HCT116 (cell line): Measurements from ENCODE around the gene TRAPPC12. TPM values are rescaled to one million over a fixed set of nuclear protein-coding genes. Genes with fewer than 3 reads are reported as not detected.

ENCODE experiments used
- ATAC-seq: fragments of 200-7000 bp; cut with Tn5 transposase; 2 replicates; pipeline ENCODE4 v1.9.1; 2020; ENCODE audit warnings: mild to moderate bottlenecking, moderate library complexity
- BruUV-seq: library from RNA; stranded (reverse); fragments of 400-500 nt; replicated peaks from 2 replicates; lab custom pipeline; 2021; lab: Mats Ljungman, UMichigan
- CTCF ChIA-PET: fragments of 300-600 bp; sonication (Branson Sonifier 250); formaldehyde crosslinking; loops from one replicate; lab custom pipeline; 2021; ENCODE audit warnings: antibody characterized with exemption; lab: Charles Lee
- POLR2A ChIA-PET: fragments of 300-600, 350-600 bp; sonication (Branson Sonifier 250); formaldehyde crosslinking; loops from one replicate; lab custom pipeline; 2021; ENCODE audit warnings: antibody characterized with exemption; lab: Charles Lee
- RAD21 ChIA-PET, 2 experiments: fragments of 300-600 bp; sonication (Branson Sonifier 250); formaldehyde crosslinking; loops; one replicate each; lab custom pipeline; 2023; ENCODE audit warnings: low total read pairs in 2 of 2; ENCODE audit not compliant: uncharacterized antibody in 2 of 2, unreplicated experiment in 2 of 2, low non-redundant PET in 1 of 2; lab: Charles Lee
- DNase-seq: peaks from one replicate; pipeline ENCODE4 v3.0.0-alpha.2; 2010; ENCODE audit warnings: low read depth, low spot score
- H2AFZ ChIP-seq: fragments of 200-600 bp; shearing (Covaris generic), sonication (generic); 2 replicates; pipeline ENCODE4 v1.6.1; 2017; ENCODE audit warnings: low read depth, mixed run types, mixed read lengths, antibody characterized with exemption, low read length; ENCODE audit not compliant: poor library complexity, severe bottlenecking
- H3K27ac ChIP-seq: 2 replicates; pipeline ENCODE4 v1.5.1; 2012; ENCODE audit warnings: low read depth, low read length
- H3K27me3 ChIP-seq: fragments of 200-600 bp; sonication (generic); 2 replicates; pipeline ENCODE4 v1.6.1; 2016; ENCODE audit warnings: mixed run types, low read length, mixed read lengths; ENCODE audit not compliant: insufficient read depth
- H3K36me3 ChIP-seq, 2 experiments: fragments of 200-500 bp in 1 of 2; fragments of 200-600 bp in 1 of 2; sonication (Bioruptor generic) in 1 of 2; sonication (generic) in 1 of 2; 2 replicates each; pipeline versions ENCODE4 v1.5.1 to v1.6.1; 2014 to 2016; ENCODE audit warnings: low read length in 2 of 2, inconsistent platforms in 1 of 2, mixed read lengths in 1 of 2, mixed run types in 1 of 2; ENCODE audit not compliant: insufficient read depth in 2 of 2, control insufficient read depth in 1 of 2
- H3K4me1 ChIP-seq, 2 experiments: fragments of 200-600 bp in 1 of 2; sonication (generic) in 1 of 2; 2 replicates each; pipeline versions ENCODE4 v1.5.1 to v1.6.1; 2012 to 2017; ENCODE audit warnings: low read length in 2 of 2, inconsistent platforms in 1 of 2, mild to moderate bottlenecking in 1 of 2, mixed read lengths in 1 of 2, mixed run types in 1 of 2, moderate library complexity in 1 of 2; ENCODE audit not compliant: insufficient read depth in 2 of 2, control insufficient read depth in 1 of 2
- H3K4me2 ChIP-seq: fragments of 200-600 bp; sonication (generic); 2 replicates; pipeline ENCODE4 v1.6.1; 2017; ENCODE audit warnings: mixed run types, low read length, mixed read lengths
- H3K4me3 ChIP-seq, 2 experiments: fragments of 200-600 bp in 1 of 2; sonication (generic) in 1 of 2; replicated peaks in 1 of 2; 2 replicates each; pipeline ENCODE4 v1.5.1; 2011 to 2016; ENCODE audit warnings: low read length in 2 of 2, control low read depth in 1 of 2, low read depth in 1 of 2, mild to moderate bottlenecking in 1 of 2, mixed read lengths in 1 of 2, mixed run types in 1 of 2
- H3K79me2 ChIP-seq: fragments of 200-600 bp; sonication (generic); 2 replicates; pipeline ENCODE4 v1.6.1; 2017; ENCODE audit warnings: mild to moderate bottlenecking, mixed run types, low read length, moderate library complexity, mixed read lengths; ENCODE audit not compliant: insufficient read depth
- H3K9ac ChIP-seq: fragments of 200-600 bp; sonication (generic); 2 replicates; pipeline ENCODE4 v1.6.1; 2016; ENCODE audit warnings: low read length, mixed read lengths
- H3K9me2 ChIP-seq: fragments of 200-600 bp; sonication (generic), shearing (Covaris generic); 2 replicates; pipeline ENCODE4 v1.6.1; 2017; ENCODE audit warnings: mixed run types, mild to moderate bottlenecking, moderate library complexity; ENCODE audit not compliant: insufficient read depth
- H3K9me3 ChIP-seq, 2 experiments: fragments of 200-500 bp in 1 of 2; fragments of 200-600 bp in 1 of 2; sonication (Bioruptor generic) in 1 of 2; sonication (generic) in 1 of 2; 2 replicates each; pipeline ENCODE4 v1.6.1; 2014 to 2017; ENCODE audit warnings: low read length in 2 of 2, mixed read lengths in 2 of 2, inconsistent platforms in 1 of 2, low read depth in 1 of 2, mild to moderate bottlenecking in 1 of 2, mixed run types in 1 of 2, moderate library complexity in 1 of 2; ENCODE audit not compliant: control insufficient read depth in 1 of 2, insufficient read depth in 1 of 2
- H4K20me1 ChIP-seq: fragments of 200-600 bp; sonication (generic), shearing (Covaris generic); 2 replicates; pipeline ENCODE4 v1.6.1; 2017; ENCODE audit warnings: mixed run types, mild to moderate bottlenecking, moderate library complexity; ENCODE audit not compliant: insufficient read depth
- CBX3 ChIP-seq: IDR thresholded peaks from 2 replicates; pipeline ENCODE4 v1.6.1; 2012; ENCODE audit warnings: low read depth
- EGR1 ChIP-seq: IDR thresholded peaks from 2 replicates; pipeline ENCODE4 v1.6.1; 2012; ENCODE audit warnings: low read depth
- ELF1 ChIP-seq: IDR thresholded peaks from 2 replicates; pipeline ENCODE4 v1.6.1; 2012; ENCODE audit warnings: low read depth, borderline replicate concordance
- EZH2 ChIP-seq: fragments of 200-600 bp; sonication (generic); IDR thresholded peaks from 2 replicates; pipeline ENCODE4 v1.6.1; 2017; ENCODE audit warnings: antibody characterized with exemption, mixed run types
- FOSL1 ChIP-seq: IDR thresholded peaks from 2 replicates; pipeline ENCODE4 v1.6.1; 2012; ENCODE audit warnings: low read depth
- JUND ChIP-seq: IDR thresholded peaks from 2 replicates; pipeline ENCODE4 v1.6.1; 2012
- MAX ChIP-seq: IDR thresholded peaks from 2 replicates; pipeline ENCODE4 v1.6.1; 2012
- POLR2A ChIP-seq: IDR thresholded peaks from 2 replicates; pipeline ENCODE4 v1.7.0; 2011; ENCODE audit warnings: borderline replicate concordance; ENCODE audit not compliant: insufficient read depth, insufficient read length; ENCODE audit errors: extremely low read depth
- POLR2AphosphoS5 ChIP-seq: IDR thresholded peaks from 2 replicates; pipeline ENCODE4 v1.6.1; 2011; ENCODE audit warnings: mild to moderate bottlenecking, low read depth, low read length, moderate library complexity
- SIN3A ChIP-seq: IDR thresholded peaks from 2 replicates; pipeline ENCODE4 v1.6.1; 2012; ENCODE audit warnings: low read depth
- SP1 ChIP-seq: IDR thresholded peaks from 2 replicates; pipeline ENCODE4 v1.6.1; 2012; ENCODE audit warnings: low read depth
- TCF7L2 ChIP-seq: IDR thresholded peaks from 2 replicates; pipeline ENCODE4 v1.7.0; 2011; ENCODE audit warnings: borderline replicate concordance, inconsistent platforms; ENCODE audit not compliant: insufficient read depth, insufficient read length; ENCODE audit errors: extremely low read depth
- YY1 ChIP-seq: IDR thresholded peaks from 2 replicates; pipeline ENCODE4 v1.6.1; 2011; ENCODE audit warnings: low read length, low read depth, moderate library complexity, mild to moderate bottlenecking; ENCODE audit not compliant: insufficient replicate concordance; ENCODE audit errors: extremely low read depth
- ZFX ChIP-seq: fragments of 450-650 bp; IDR thresholded peaks from 2 replicates; pipeline ENCODE4 v1.6.1; 2017
- ZNF274 ChIP-seq: fragments of 200-500 bp; sonication (Bioruptor generic); IDR thresholded peaks from 2 replicates; pipeline ENCODE4 v1.6.1; 2014; ENCODE audit warnings: mild to moderate bottlenecking, low read depth, low read length, inconsistent platforms
- intact Hi-C: fragments of 100-400 bp; cut with micrococcal nuclease; formaldehyde crosslinking; loops from 2 replicates; pipeline ENCODE4 v1.10.0; 2022
- total RNA-seq: library from RNA; stranded (reverse); gene quantifications from one replicate; pipeline ENCODE4 v1.2.1, GENCODE V29; 2021; ENCODE audit not compliant: unreplicated experiment
- TF ChIP-seq, protein P1 (sequence below): IDR thresholded peaks from 2 replicates; pipeline ENCODE4 v1.6.1; 2012
- TF ChIP-seq, protein P2 (sequence below): IDR thresholded peaks from 2 replicates; pipeline ENCODE4 v1.6.1; 2011; ENCODE audit warnings: mild to moderate bottlenecking, low read length, moderate library complexity; ENCODE audit not compliant: insufficient replicate concordance; ENCODE audit errors: extremely low read depth

TRAPPC12 gene
- total RNA-seq, 1 experiment from 2014 or later, result 47.4 TPM

GRCh38 chr2:3377612-3378432, 1.7 kb upstream of the TRAPPC12 start, which contains the start of gene EIPR1:
Gene EIPR1, minus strand, starts transcription at chr2:3377818. Its CDS starts 129 bp downstream, at chr2:3377689.
- H3K4me1 ChIP-seq, result peaks cover 10 to 28% of the 10 kb centered on the region in 2 experiments; a peak in 3 of 4 replicates
- ChIA-PET POLR2A (interaction anchor here (0.8 to 1.2 kb wide), 2 partner anchors 141 to 201 kb away, joined by 3 to 4 read pairs; no protein-coding TSS in a partner anchor), CTCF (interaction anchor here (1.5 kb wide), 1 partner anchor 46 kb away, joined by 5 read pairs; no protein-coding TSS in a partner anchor), RAD21 (no interaction called here)
- H3K4me2 ChIP-seq, result peak within 1 kb of the TSS; percentile 80
- TF ChIP-seq CBX3 (peak; percentile 76), MAX (peak; percentile 82), ELF1 (peak; percentile 98), POLR2AphosphoS5 (peak; percentile 90), SIN3A (peak; percentile 96), FOSL1 (peak; percentile 24; the same call in 1 of the 2 replicates), YY1 (peak; percentile 76), ZFX (peak; percentile 70), JUND (peak; percentile 38; the same call in 1 of the 2 replicates), EZH2 (no peak), ZNF274 (no peak), POLR2A (peak; percentile 84), TCF7L2 (no peak), SP1 (peak; percentile 94), EGR1 (peak; percentile 82)
- TF ChIP-seq, protein P1, sequence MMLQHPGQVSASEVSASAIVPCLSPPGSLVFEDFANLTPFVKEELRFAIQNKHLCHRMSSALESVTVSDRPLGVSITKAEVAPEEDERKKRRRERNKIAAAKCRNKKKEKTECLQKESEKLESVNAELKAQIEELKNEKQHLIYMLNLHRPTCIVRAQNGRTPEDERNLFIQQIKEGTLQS, result no peak
- TF ChIP-seq, protein P2, sequence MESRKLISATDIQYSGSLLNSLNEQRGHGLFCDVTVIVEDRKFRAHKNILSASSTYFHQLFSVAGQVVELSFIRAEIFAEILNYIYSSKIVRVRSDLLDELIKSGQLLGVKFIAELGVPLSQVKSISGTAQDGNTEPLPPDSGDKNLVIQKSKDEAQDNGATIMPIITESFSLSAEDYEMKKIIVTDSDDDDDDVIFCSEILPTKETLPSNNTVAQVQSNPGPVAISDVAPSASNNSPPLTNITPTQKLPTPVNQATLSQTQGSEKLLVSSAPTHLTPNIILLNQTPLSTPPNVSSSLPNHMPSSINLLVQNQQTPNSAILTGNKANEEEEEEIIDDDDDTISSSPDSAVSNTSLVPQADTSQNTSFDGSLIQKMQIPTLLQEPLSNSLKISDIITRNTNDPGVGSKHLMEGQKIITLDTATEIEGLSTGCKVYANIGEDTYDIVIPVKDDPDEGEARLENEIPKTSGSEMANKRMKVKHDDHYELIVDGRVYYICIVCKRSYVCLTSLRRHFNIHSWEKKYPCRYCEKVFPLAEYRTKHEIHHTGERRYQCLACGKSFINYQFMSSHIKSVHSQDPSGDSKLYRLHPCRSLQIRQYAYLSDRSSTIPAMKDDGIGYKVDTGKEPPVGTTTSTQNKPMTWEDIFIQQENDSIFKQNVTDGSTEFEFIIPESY, result peak; percentile 79
- H3K36me3 ChIP-seq, result no peaks in the 10 kb centered on the region; a peak in 1 of 4 replicates
- H3K9ac ChIP-seq, result peak within 1 kb of the TSS; percentile 86
- ATAC-seq (peak; percentile 83), DNase-seq (peak; percentile 98)
- H3K4me3 ChIP-seq, result peak within 1 kb of the TSS; percentile 90 to 95
- intact Hi-C loops, result no loop called here
- no peaks in the 10 kb centered on the region for H3K27me3 ChIP-seq
- no peak within 1 kb of the TSS for H2AFZ ChIP-seq
- BruUV-seq, result no TSS peak
- no peaks in the 10 kb centered on the region for H4K20me1 ChIP-seq
- H3K79me2 ChIP-seq, result peaks cover 59% of the 10 kb centered on the region
- peak within 1 kb of the TSS; percentile 91 for H3K27ac ChIP-seq
- no peaks in the 10 kb centered on the region for H3K9me2 ChIP-seq
- no peaks in the 10 kb centered on the region for H3K9me3 ChIP-seq
